Thoracic aorta (tissue), 2 donors: ENCODE results near the gene CRYBA4. TPM values are rescaled to one million over a fixed set of nuclear protein-coding genes. Genes with fewer than 3 reads are reported as not detected.

Experiments
- ATAC-seq: fragments of 150-250 bp; one replicate; pipeline ENCODE4 v1.8.0; 2017; ENCODE audit warnings: low read depth; ENCODE audit not compliant: insufficient number of reproducible peaks, low FRiP score
- DNase-seq: peaks from one replicate; pipeline ENCODE4 v3.0.0-alpha.2; 2020; ENCODE audit warnings: low spot score
- H3K27ac ChIP-seq, 2 donors: fragments of 200-600 bp; sonication (generic); 1 replicate in 1 of 2; 2 replicates in 1 of 2; pipeline ENCODE4 v1.5.1; 2016; ENCODE audit warnings: mild to moderate bottlenecking in 2 of 2, moderate library complexity in 2 of 2
- H3K27me3 ChIP-seq: fragments of 200-600 bp; sonication (generic); replicated peaks from 2 replicates; pipeline ENCODE4 v1.6.0; 2016; ENCODE audit warnings: mild to moderate bottlenecking; ENCODE audit not compliant: insufficient read depth
- H3K36me3 ChIP-seq: fragments of 200-600 bp; sonication (generic); one replicate; pipeline ENCODE4 v1.5.1; 2016
- H3K4me1 ChIP-seq, 2 donors: fragments of 200-600 bp; sonication (generic); 1 replicate in 1 of 2; 2 replicates in 1 of 2; pipeline versions ENCODE4 v1.5.1 to v1.6.0; 2016; ENCODE audit warnings: low read depth in 2 of 2, mild to moderate bottlenecking in 1 of 2; ENCODE audit not compliant: control insufficient read depth in 1 of 2
- H3K4me3 ChIP-seq: fragments of 200-600 bp; sonication (generic); 2 replicates; pipeline ENCODE4 v1.5.1; 2016; ENCODE audit warnings: mild to moderate bottlenecking
- H3K9me3 ChIP-seq: fragments of 200-600 bp; sonication (generic); 2 replicates; pipeline ENCODE4 v1.5.1; 2016
- CTCF ChIP-seq: fragments of 200-600 bp; sonication (generic); IDR thresholded peaks from one replicate; pipeline ENCODE4 v1.5.1; 2019; ENCODE audit warnings: antibody characterized with exemption
- total RNA-seq, 2 donors: library from RNA; depleted of rRNA; stranded (reverse); fragments of >200 nt; gene quantifications; one replicate each; pipeline versions ENCODE4 v1.1.0 to v1.2.3, GENCODE V29; 2016

CRYBA4 gene
- total RNA-seq, 2 donors from 2014 or later = not detected

DNA sequence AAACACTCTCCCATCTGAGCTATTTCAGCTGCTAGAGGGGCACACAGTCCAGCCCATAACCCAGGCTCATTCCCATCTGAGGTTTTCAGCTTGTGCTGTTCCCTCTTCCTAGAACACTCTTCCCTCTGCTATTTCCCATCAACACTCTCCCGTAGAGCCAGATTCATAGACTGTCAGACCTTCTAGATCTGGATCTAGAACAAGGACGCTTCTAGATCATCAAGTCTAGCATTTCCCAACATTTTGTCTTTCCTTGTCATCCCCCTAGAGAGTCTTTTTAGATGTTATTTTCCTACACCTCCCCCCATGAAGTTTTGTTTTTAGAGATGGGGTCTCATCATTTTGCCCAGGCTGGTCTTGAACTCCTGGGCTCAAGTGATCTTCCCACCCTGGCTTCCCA lies 13.4 kb downstream of the CRYBA4 start:
- Histone ChIP-seq H3K27me3 (no peaks in the 10 kb centered on the region), H3K4me3 (no peak overlapping the region), H3K9me3 (no peaks in the 10 kb centered on the region), H3K4me1 (no peaks in the 10 kb centered on the region), H3K36me3 (no peaks in the 10 kb centered on the region), H3K27ac (no peak overlapping the region)
- DNase-seq = no peak
- TF ChIP-seq CTCF = no peak
- no peak for ATAC-seq

DNA sequence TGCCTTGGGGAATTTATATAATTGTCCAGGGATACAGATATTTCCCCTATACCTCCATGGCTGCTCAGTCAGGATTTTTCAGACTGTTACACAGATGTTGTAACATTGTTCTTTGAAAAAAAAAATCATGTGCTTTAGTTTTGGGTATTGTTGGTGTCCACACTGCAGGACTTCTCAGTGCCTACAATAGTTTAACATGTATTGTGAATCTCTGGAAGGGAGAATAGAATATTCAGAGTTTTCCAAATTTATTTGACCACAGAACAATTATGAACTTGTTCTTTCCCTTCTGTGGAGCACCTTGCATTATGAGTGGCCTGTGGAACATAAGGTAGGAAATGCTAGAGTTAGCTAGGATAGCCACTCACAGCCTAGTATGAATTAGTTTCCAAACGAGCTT lies 14.5 kb downstream of the CRYBA4 start:
- no peaks in the 10 kb centered on the region for H3K4me1 ChIP-seq
- H3K9me3 ChIP-seq = no peaks in the 10 kb centered on the region
- no peaks in the 10 kb centered on the region for H3K27me3 ChIP-seq
- no peak for ATAC-seq
- no peak for TF ChIP-seq CTCF
- no peaks in the 10 kb centered on the region for H3K36me3 ChIP-seq
- no peak overlapping the region for H3K27ac ChIP-seq
- DNase-seq = no peak
- H3K4me3 ChIP-seq = no peak overlapping the region

DNA sequence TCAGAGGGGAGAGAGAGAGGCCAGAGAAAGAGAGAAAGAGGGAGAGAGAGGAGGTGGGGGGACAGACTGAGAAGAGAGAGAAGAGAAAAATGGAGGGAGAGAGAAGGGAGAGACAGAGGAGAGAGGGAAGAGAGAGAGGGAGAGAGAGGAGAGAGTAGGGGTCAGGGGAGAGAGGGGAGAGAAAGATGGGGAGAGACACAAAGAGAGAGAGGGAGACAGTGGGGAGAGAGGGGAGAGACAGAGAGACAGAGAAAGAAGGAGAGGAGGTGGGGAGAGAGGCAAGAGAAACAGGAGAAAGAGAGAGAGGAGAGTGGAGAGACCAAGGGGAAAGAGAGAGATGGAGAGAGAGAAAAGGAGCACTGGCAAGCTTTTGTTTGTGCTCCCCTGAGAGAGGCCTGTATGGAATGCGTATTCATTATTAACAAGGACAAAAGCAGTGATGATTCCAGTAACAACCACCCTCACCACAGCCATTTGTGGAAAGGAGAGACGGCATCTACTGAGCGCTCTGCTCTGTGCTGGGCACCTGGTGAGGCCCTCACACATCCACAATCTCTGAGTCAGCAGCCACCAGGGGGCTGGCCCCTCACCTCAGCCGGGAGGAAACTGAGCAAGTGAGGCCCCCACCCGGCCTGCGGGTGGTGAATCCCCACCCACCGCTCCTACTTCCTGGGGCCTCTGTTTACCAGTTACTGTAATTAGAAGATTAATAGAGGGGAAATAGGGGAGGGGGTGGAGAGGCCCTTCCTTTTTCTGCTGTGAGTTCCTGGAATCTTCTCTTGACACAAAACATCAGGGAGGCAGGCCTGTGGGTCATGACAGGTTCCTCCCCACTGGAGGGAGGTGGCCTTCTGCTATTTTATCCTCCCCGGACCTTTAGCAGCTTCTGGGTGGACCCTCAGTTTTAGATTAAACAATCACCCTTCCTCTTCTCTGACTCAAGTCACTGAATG lies 21.0 kb downstream of the CRYBA4 start:
- ATAC-seq (no peak), DNase-seq (no peak)
- Histone ChIP-seq H3K4me3 (no peak overlapping the region), H3K27me3 (no peaks in the 10 kb centered on the region), H3K27ac (no peak overlapping the region), H3K36me3 (no peaks in the 10 kb centered on the region), H3K9me3 (no peaks in the 10 kb centered on the region), H3K4me1 (peaks cover 6 to 8% of the 10 kb centered on the region in 2 donors)
- no peak for TF ChIP-seq CTCF

DNA sequence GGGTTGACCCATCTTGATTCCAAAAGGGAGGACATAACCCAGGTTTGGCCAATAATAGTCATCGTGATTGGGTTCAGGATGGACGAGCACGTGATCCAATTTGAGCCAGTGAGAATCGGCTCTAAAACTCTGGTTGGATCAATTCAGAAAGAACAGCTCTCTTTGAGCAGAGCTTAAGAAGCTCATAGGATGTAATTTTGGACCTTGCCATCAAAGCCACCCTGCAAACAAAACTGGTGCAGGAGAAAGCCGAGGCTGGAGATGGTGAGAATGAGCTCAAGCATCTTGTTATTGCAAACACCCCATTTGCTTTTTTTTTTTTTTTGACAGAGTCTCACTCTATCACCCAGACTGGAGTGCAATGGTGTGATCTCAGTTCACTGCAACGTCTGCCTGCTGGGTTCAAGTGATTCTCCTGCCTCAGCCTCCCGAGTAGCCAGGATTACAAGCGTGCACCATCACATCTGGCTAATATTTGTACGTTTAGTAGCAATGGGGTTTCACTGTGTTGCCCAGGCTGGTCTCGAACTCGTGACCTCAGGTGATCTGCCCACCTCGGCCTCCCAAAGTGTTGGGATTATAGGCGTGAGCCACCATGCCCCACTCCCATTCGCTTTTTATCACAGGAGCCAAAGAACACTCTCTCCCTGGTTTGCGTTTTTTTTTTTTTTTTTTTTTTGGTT lies 21.8 kb downstream of the CRYBA4 start:
- H3K27ac ChIP-seq = no peak overlapping the region
- no peaks in the 10 kb centered on the region for H3K36me3 ChIP-seq
- no peak for DNase-seq
- TF ChIP-seq CTCF = no peak
- H3K9me3 ChIP-seq = no peaks in the 10 kb centered on the region
- no peak overlapping the region for H3K4me3 ChIP-seq
- ATAC-seq = no peak
- no peaks in the 10 kb centered on the region for H3K27me3 ChIP-seq
- peaks cover 6 to 8% of the 10 kb centered on the region in 2 donors for H3K4me1 ChIP-seq

GRCh38 chr22:26646158-26646557 lies 24.4 kb downstream of the CRYBA4 start:
- no peak for TF ChIP-seq CTCF
- Histone ChIP-seq H3K36me3 (no peaks in the 10 kb centered on the region), H3K27me3 (no peaks in the 10 kb centered on the region), H3K27ac (no peak overlapping the region), H3K9me3 (no peaks in the 10 kb centered on the region), H3K4me1 (peaks cover 6 to 8% of the 10 kb centered on the region in 2 donors), H3K4me3 (no peak overlapping the region)
- ATAC-seq = no peak
- DNase-seq = no peak
